ENCODE measurements around the gene KCNJ6. TPM values are rescaled to one million over a fixed set of nuclear protein-coding genes. Genes with fewer than 3 reads are reported as not detected.

KCNJ6 gene
- polyA plus RNA-seq, 1 donor: 2.1 TPM

DNA sequence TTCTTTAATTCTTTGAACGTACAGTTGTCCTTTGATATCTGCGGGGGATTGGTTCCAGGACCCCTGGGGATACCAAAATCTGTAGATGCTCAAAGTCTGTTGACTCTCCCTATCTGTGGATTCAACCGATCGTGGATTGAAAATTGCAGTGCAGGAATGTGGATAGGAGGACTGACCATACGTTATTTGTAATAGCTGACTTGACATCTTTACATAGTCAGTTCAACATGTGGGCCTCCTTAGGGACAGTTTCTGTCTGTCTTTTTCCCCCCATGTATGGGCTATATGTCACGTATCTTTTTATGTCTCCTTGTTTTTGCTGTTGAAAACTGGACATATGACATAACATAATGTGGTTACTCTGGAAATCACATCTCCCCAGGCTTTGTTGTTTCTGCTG, 344.8 kb downstream of the KCNJ6 start:
- DNase-seq (ENCODE audit: low read depth): no peak

DNA sequence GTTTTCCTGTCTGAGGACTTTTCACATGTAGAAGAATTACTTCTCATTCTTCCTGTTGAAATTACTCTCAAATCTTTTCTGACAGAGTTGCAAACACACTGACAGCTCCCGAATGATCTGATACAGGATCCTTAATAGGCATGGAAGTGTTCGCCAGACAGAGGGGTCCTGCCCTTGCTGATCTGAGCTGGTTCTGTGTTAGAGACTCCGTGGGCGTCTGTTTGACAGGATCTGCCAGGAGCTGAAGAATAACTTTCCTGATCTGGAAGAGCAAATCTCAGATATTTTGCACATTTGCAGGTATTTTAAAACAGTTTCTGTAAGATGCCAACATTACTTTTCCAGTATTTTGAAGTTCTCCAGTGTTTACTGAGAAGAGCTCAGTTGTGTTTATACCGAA, 347.3 kb downstream of the KCNJ6 start:
- DNase-seq (ENCODE audit: low read depth): no peak

DNA sequence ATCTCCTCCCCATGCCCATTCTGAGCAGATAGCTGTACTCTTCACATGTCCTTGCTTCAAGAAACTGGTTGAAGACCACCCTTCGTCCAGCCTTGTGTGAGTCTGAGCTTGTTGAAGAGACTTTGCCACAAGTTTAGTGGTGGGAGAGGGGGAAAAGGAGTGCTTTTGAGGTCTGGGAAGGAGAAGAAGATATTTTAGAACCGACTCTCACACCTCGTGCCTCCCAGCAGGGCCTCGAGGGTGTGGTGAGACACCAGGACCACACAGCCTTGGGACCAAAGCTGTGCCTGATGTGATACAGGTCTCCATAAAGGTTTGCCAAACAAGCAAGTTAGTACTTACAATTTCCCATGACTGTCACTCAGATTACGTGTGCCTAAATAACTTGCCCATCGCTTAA, 347.8 kb downstream of the KCNJ6 start:
- DNase-seq (ENCODE audit: low read depth): no peak

DNA sequence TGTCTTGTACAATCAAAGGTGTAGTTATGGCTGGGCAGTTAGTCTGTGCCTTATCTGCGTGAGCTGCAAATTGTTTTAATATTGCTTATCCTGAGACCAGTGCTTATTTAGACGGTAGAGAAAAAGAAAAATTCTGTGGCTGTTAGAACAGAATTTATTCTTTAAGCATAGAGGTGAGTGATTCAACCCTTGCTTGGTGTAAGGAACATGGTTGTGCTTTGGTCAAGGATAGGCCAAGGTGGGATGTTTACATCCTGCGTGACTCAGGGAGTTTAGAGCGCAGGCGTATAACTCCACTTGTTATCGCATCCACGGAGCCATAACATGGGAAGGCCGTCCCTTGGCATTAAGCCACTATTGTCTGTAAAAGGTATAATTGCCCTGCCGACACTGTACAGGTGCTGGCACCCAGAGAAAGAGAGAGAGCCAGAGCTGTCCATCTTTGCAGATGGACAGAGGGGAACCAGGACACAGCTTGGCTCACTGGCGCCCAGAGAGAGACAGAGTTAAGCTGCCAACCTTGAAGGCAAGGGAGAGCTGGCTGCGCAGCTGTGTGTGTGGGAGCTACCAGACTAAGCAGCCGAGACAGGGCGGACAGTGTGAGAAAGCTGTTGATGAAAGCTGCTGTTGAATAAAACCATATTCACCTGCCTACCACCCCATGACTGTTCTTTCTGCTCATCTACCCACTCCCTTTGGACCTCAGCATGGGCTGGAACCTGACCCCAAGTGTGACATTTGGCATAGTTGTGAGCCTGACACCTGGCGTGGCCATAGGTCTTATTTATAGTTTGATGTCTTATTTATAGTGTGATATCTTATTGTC, 349.3 kb downstream of the KCNJ6 start:
- no peak for DNase-seq (ENCODE audit: low read depth)

DNA sequence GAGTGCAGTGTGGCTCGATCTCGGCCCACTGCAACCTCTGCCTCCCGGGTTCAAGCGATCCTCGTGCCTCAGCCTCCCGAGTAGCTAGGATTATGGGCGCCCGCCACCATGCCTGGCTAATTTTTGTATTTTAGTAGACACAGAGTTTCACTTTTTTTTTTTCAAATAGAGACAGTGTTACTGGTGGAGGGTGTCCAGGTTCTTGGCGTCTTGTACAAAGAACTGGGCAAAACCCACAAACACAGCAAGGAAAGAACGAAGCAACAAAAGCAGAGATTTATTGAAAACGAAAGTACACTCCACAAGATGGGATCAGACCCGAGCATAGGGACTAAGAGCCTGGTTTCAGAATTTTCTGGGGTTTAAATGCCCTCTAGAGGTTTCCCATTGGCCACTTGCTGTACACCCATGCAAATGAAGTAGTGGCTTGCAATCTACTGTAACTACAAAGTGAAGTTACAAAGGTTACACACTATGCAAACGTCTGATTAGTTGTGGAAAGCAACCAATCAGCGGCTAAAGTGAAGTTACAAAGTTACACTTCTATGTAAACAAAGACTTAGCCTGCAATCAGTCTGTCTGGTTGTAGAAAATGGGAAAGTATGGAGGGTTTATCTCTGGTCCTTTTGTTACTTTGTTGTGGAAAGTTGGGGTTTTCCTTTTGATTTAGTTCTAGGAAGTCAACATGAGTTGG, 350.6 kb downstream of the KCNJ6 start:
- no peak for DNase-seq (ENCODE audit: low read depth)

DNA sequence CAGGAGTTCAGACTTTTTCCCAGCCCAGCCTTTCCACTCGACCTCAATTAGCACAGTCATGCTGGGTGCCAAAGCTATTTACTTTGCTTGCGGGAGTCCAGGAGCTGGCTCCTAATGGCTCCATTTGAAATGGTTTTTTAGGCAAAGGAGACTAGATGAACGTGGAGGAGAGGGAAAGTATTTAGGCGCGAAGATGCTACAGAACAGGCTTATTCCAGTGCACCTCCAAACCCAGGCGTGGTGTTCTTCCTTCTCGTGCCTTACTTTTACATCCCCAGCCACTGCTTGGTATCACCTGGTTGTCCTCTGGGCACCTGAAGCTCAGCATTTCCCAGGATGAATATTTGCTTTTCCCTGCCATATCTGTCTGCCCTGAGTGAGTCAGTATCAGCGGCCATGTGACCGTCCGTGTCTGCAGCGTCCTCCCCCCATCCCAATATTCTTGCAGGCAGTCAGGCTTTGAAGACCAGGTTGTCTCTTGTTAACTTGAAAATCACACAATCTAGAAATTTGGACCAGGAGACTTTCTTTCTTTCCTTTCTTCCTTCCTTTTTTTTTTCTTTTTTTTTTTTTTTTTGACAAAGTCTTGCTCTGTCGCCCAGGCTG, 351.2 kb downstream of the KCNJ6 start:
- DNase-seq (ENCODE audit: low read depth): no peak

DNA sequence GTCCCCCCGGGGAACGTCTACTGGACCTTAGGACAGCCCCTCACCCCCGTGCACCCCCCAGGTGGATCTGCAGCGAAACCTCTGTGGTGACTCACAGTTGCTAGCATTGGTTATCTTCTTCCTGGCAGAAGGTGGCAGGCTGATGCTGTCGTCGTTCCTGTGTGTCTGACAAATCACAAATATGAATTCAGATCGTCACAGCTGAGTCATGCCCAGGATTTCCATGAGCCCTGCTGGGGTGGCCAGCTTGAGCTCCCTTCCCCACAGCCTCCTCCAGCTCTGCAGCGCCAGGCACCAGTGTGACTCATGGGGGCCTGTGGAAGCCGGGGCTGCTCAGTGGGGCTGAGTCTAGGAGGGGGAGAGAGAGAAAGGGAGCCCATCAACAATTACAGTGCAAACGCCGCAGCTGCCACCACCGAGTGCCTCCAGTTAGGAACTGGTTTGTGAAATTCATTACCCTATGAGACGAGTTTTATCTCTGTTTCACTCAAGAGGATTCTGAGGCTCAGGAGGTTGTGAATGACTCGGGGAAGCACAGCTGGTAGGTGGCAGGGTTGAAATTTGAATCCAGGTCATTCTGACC, 351.8 kb downstream of the KCNJ6 start:
- DNase-seq (ENCODE audit: low read depth): no peak

DNA sequence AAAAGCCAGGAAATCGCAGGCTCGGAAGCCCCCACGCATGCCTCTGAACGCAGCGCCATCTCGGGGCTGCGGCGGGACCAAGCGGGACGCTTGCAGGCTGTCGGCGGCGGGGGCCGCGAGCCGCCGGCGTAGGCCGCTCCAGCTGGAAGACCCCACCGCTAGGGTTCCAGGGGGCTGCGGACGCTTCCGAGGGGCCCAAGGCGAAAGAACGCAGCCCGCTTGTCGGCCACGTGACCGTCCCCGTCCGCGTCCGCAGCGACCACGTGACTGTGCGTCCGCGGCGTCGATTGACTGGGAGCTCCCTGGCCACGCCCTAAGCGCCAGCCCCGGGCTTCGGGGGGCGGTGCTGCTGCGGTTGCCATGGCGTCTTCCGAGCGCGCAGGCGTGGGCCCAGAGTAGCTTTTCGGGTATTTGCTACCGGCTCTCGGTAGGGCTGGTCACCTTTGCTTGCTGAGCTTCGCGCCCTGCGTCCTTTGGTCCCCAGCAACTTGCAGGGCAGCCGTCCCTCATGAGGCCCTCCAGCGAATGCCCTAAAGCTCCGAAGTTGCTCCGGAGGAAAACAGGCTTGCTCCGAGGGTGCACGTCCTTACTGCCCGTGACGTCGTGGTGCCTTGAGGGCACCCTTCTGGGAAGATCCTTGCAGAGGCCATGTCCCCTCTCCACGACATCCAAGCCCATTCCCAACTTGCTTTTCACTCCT, 352.5 kb downstream of the KCNJ6 start:
- DNase-seq (ENCODE audit: low read depth): peak; percentile 65

DNA sequence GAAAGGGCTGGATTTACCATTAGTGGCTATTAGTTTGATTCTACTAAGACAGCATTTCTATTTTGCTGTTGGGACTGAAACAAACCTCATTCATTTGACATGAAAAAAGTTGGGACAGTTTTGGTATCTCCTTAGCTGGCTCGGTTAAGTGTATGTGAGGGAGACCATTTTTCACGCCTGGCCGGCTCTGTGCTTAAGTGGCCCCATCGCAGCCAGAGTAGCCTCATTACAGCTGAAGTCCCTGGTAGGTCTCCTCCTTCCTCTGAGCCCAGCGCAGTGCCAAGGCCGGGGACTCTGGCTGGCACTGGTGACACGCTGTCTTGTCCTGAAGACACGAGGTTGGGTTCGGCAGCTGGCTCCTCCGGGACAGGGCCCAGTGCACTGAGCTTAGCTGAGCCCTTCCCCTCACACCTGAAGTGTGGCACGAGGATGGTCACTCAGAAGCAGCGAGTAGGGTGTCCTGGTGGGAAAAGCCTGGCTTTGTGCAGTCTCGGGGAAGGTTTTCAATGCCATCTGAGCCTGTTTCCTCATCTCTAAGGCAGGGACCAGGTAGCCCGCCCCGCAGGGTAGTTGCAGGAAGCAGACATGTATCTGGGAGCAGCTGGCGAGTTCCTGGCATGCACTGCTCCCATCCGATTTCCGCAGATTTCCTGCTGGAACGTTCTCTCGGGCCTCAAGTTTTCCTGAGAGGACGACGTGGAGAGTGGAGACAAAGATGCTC, 353.2 kb downstream of the KCNJ6 start:
- DNase-seq (ENCODE audit: low read depth): no peak

DNA sequence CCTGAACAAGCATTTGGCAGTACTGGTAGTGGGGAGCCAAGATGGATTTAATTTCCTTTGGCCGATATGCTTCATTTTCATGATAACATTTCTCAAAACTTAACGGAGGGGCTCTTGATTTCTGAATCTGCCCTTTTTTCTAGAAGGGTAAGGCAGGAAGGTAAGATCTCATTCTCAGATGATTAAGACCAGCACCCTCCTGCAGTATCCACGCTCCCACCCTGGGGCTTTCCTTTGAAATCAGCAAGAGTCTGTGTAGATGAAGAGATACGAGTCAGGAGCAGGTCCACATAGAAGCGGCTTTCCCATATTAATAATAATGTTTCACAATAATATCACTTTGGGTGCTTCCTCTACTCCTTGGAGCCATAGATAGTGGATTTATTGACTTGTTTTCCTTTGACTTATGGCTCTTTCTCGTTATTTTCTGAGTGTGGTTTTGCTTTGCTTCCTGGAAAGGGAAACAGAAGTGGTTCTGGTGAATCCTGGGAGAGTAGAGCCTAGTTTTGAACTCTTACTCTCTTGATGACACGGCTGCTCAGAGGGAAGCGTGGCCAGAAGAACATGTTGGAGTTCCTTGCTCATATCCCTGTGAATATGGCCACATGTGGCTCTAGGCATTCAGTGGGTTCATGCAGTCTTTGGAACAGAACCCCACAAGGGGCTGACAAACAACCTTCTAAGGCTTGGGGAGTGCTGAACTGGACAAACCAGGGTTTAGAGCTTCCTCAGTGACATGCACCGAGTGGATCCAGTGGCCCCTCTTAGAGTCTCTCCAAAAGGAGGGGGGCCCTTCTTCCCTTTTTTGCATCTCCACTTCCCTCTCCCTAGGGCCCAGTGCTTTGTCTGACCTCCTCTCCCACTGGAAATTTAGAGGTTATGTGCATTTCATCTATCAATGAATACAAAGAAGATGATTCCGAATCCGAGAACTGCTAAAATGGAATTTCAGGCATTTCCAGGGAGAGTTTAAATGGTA, 354.0 kb downstream of the KCNJ6 start:
- no peak for DNase-seq (ENCODE audit: low read depth)

DNA sequence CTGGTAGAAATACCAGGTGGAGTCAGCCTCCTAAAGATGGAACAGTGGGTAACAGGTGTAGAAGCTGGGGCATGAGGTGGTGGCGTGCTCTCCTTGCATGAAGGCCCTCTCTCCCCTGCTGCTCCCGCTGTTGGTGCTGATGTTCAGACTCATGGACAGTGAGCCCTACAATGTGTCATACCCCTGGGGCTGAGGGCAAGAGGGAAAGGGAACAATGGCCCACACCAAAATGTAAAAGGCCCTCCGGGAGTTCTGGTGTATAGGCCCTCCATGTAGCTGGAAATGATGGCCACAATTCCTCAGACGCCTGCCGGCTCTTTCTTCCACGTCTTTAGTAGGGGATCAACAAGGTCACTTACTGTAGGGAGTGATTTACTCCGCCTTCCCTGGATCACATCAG, 354.8 kb downstream of the KCNJ6 start:
- DNase-seq (ENCODE audit: low read depth): no peak

DNA sequence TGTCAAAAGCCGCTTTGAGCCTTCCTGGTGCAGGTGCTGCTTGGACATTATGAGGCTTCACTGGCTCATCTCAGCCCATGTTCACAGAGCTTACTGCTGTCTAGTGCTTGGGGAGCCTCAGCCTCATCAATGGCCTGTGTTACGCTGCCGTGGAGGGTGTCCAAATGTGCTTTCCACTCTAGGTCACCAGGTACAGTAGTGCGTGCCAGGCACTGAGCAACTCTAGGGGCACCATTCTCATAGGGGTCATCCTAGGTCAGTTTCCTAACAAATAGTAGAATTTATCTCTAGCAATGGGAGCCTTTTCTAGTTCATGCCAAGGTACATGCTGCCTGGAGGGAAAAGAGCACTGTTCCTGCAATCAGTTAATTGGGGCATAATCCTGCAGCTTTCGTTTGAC, 355.9 kb downstream of the KCNJ6 start:
- DNase-seq (ENCODE audit: low read depth): no peak

DNA sequence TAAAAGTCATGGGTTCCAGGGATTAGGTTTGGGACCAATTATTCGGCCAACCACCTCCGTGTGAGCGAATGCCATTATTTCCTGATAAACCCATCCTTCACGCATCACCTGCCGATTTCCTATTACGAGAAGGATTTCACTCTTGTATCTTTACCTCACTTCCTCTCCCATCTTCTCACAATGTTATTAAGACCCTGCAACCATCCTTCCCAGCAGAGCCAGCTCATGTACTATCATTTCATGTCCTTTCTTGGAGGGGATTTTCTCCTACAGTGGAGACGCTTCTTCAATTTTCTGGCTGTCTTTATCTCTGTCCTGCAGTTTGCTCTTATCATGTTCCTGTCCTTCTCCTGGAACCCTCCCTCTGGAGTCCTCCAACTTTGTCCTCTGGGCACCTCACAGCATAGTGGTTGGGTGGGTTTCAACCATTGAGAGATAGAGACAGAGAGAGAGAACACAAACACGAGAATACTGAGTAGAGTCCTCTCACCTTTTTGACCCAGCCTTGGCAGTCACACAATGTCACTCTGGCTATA, 357.5 kb downstream of the KCNJ6 start:
- no peak for DNase-seq (ENCODE audit: low read depth)
